Activated T-cell treated with anti-CD3 and anti-CD28 coated beads, Interleukin-2, amount 50 U/mL, for 72 hours (primary cell): ENCODE results near the gene ATP6AP1. TPM values are rescaled to one million over a fixed set of nuclear protein-coding genes. Genes with fewer than 3 reads are reported as not detected.

Experiments
- ATAC-seq, 2 donors: fragments of 150-1000 bp; cut with Tn5 transposase; replicated peaks in 1 of 2; 2 replicates each; pipeline ENCODE4 v1.10.0; 2021; ENCODE audit warnings: moderate library complexity in 2 of 2, mild to moderate bottlenecking in 1 of 2
- DNase-seq, 2 donors: peaks; one replicate each; pipeline ENCODE4 v3.0.0; 2021 to 2022; ENCODE audit warnings: mixed read lengths in 1 of 2
- H3K27ac Mint-ChIP-seq: one replicate; pipeline ENCODE4 v1.8.0; 2022; ENCODE audit warnings: mild to moderate bottlenecking, moderate library complexity, mixed read lengths
- H3K27me3 Mint-ChIP-seq: one replicate; pipeline ENCODE4 v1.8.0; 2022; ENCODE audit warnings: low read depth, mixed read lengths
- H3K36me3 Mint-ChIP-seq, 2 donors: one replicate each; pipeline ENCODE4 v1.8.0; 2022; ENCODE audit warnings: mixed read lengths in 2 of 2, mild to moderate bottlenecking in 1 of 2; ENCODE audit not compliant: insufficient read depth in 2 of 2
- H3K4me1 Mint-ChIP-seq: one replicate; pipeline ENCODE4 v1.8.0; 2022; ENCODE audit warnings: low read depth, mixed read lengths
- H3K4me3 Mint-ChIP-seq, 2 donors: one replicate each; pipeline ENCODE4 v1.8.0; 2022; ENCODE audit warnings: mild to moderate bottlenecking in 2 of 2, mixed read lengths in 2 of 2, moderate library complexity in 2 of 2
- H3K9me3 Mint-ChIP-seq, 2 donors: one replicate each; pipeline ENCODE4 v1.8.0; 2022; ENCODE audit warnings: mixed read lengths in 2 of 2
- total RNA-seq, 2 donors: library from RNA; stranded (reverse); gene quantifications; one replicate each; pipeline ENCODE4 v1.2.3, GENCODE V29; 2022

Gene ATP6AP1
- total RNA-seq, 2 donors from 2014 or later = 37.0 to 38.7 TPM

DNA sequence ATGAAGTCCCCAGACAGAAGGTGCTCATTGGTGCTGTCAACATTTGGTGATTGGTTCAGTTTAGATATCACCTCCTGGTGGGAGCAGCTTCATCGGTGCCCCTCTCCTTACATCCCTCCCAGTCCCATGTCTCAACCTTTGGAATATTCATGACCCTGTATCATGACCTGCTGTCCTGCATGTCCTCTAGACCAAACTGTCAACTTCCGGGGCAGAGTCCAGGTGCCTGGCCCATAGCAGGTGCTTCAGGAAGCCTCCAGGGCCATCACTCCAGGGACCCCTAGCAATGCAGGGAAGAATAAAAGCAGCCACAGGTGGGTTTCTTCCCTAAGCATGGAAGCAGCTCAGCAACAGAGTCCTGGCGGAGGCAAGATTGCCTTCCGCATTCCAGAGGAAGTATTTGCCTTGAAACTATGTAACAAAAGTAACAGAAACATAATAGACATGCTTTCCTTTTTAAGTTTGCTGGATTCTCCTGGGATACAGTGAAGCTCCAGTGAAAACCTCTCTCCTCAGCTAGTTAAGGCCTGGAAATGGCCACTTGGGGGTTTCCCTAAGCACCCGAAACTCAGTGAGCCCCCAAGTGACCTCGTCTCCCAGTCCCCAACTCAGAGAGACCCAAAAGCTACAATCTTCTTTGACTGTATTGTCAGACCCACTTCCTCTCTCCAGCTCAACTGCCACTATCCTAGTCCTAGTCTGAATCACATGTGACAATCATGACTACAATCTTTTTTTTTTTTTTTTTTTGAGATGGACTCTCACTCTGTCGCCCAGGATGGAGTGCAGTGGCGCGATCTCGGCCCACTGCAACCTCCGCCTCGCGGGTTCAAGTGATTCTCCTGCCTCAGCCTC is 1.3 kb upstream of the ATP6AP1 start:
- H3K27me3 Mint-ChIP-seq = peaks cover 6% of the 10 kb centered on the region

GRCh38 chrX:154429711-154430110 is 1.2 kb downstream of the ATP6AP1 start:
- H3K27ac Mint-ChIP-seq = peak overlapping the region; percentile 60

More for the DNA sequence above, 1.3 kb upstream of the ATP6AP1 start:
- DNase-seq (no peak), ATAC-seq (no peak)
- H3K4me3 Mint-ChIP-seq = peak overlapping the region; percentile 87 to 88
- no peaks in the 10 kb centered on the region for H3K9me3 Mint-ChIP-seq
- no peak overlapping the region for H3K27ac Mint-ChIP-seq
- H3K4me1 Mint-ChIP-seq = peaks cover 30% of the 10 kb centered on the region
- no peaks in the 10 kb centered on the region for H3K36me3 Mint-ChIP-seq

GRCh38 chrX:154430479-154430878 is 2.0 kb downstream of the ATP6AP1 start:
- Mint-ChIP-seq H3K36me3 (no peaks in the 10 kb centered on the region), H3K27me3 (no peaks in the 10 kb centered on the region), H3K27ac (peak overlapping the region; percentile 66), H3K9me3 (no peaks in the 10 kb centered on the region), H3K4me1 (peaks cover 30% of the 10 kb centered on the region), H3K4me3 (peak overlapping the region in 1 of 2 donors; percentile 33)
- DNase-seq = no peak
- ATAC-seq = no peak

More at GRCh38 chrX:154429711-154430110, 1.2 kb downstream of the ATP6AP1 start:
- H3K9me3 Mint-ChIP-seq = no peaks in the 10 kb centered on the region
- H3K4me1 Mint-ChIP-seq = peaks cover 30% of the 10 kb centered on the region
- ATAC-seq = no peak
- H3K27me3 Mint-ChIP-seq = no peaks in the 10 kb centered on the region
- H3K36me3 Mint-ChIP-seq = no peaks in the 10 kb centered on the region
- DNase-seq = no peak
- peak overlapping the region; percentile 87 to 88 for H3K4me3 Mint-ChIP-seq

DNA sequence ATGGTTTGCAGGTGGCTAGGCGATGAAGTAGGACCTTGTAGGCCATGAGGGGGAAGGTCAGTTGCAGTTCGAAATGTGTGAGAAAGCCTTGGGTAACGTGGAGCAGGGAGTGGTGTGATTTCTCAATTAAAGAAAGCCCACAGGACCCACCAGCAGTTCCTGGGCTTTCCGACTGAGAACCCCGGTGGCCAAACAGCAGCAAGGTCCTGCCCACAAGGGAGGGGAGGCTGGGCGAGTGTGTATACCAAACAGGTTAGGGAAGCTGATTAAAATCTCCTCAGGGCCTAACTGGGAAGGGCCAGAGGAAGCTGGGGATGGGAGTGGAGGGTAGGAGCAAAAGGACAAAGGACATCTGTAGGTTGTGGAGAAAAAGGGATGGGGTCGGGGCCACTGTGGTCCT is 2.4 kb downstream of the ATP6AP1 start:
- H3K4me1 Mint-ChIP-seq = peaks cover 31% of the 10 kb centered on the region
- H3K36me3 Mint-ChIP-seq = no peaks in the 10 kb centered on the region
- DNase-seq (no peak), ATAC-seq (no peak)
- no peaks in the 10 kb centered on the region for H3K9me3 Mint-ChIP-seq
- peak overlapping the region; percentile 66 for H3K27ac Mint-ChIP-seq
- H3K27me3 Mint-ChIP-seq = no peaks in the 10 kb centered on the region
- H3K4me3 Mint-ChIP-seq = peak overlapping the region in 1 of 2 donors; percentile 27

GRCh38 chrX:154431341-154431740 is 2.9 kb downstream of the ATP6AP1 start:
- peaks cover 35% of the 10 kb centered on the region for H3K4me1 Mint-ChIP-seq
- no peaks in the 10 kb centered on the region for H3K27me3 Mint-ChIP-seq
- ATAC-seq (no peak), DNase-seq (no peak)
- H3K27ac Mint-ChIP-seq = no peak overlapping the region
- H3K9me3 Mint-ChIP-seq = no peaks in the 10 kb centered on the region
- H3K4me3 Mint-ChIP-seq = no peak overlapping the region
- H3K36me3 Mint-ChIP-seq = no peaks in the 10 kb centered on the region

- Mint-ChIP-seq H3K4me3 (no peak overlapping the region), H3K9me3 (no peaks in the 10 kb centered on the region), H3K27ac (no peak overlapping the region), H3K36me3 (no peaks in the 10 kb centered on the region), H3K27me3 (no peaks in the 10 kb centered on the region), H3K4me1 (peaks cover 33% of the 10 kb centered on the region)
- no peak for ATAC-seq
- DNase-seq = no peak
These were observed 3.7 kb downstream of the ATP6AP1 start for GRCh38 chrX:154432210-154432609.

DNA sequence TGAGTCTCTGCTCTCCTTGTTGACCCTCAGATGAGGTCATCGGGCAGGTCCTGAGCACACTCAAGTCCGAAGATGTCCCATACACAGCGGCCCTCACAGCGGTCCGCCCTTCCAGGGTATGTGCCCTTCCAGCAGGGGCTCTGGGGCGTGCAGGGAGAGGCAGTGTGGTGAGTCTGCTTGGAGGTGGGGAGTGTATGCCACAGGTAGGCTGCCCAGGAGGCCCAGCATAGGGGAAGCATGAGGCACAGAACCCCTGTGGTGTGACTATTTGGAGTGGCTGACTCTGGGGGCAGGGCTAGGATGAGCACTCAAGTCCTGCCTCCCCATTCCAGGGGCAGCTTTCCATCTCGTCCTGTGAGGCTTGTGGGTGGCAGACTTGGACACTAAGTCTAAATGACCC is 5.1 kb downstream of the ATP6AP1 start:
- H3K36me3 Mint-ChIP-seq = peaks cover 3 to 9% of the 10 kb centered on the region in 2 donors
- no peaks in the 10 kb centered on the region for H3K9me3 Mint-ChIP-seq
- H3K27me3 Mint-ChIP-seq = no peaks in the 10 kb centered on the region
- ATAC-seq = no peak
- no peak for DNase-seq
- peaks cover 29% of the 10 kb centered on the region for H3K4me1 Mint-ChIP-seq
- H3K27ac Mint-ChIP-seq = no peak overlapping the region
- no peak overlapping the region for H3K4me3 Mint-ChIP-seq

DNA sequence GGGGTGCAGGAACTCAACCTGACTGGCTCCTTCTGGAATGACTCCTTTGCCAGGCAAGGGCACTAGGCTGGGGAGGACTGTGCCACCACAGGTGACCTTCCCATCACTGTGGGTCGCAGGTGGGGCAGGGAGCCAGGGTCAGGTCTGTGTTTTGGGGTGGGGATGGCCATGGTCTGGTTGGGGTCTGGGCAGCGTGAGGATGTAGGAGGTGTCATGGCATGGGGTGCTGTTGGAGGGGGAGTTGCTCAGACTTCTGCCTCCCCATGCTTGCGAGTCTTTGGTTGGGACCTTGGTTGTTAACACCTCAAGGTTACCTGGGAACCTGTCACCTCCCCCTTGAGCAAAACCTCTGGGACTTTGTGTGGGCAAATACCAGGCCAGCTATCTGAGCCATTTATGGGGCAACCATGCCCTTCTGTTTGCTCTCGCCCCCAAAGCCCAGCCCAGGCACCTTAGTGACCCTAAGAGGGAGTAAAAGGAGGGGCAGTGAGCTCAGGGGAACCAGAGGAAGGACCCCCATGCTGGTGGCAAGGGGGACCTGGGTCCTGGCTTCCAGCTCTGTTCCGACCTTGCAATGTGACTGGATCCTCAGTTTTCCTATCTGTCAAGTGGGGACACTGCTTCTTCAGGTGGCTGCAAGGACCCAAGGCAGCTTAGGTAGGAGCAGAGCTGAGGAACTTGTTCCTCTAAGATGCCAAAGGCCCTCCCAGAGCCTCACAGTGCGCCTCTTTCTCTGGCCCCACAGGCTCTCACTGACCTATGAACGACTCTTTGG is 6.1 kb downstream of the ATP6AP1 start:
- H3K36me3 Mint-ChIP-seq = peaks cover 3 to 9% of the 10 kb centered on the region in 2 donors
- H3K4me3 Mint-ChIP-seq = no peak overlapping the region
- no peak overlapping the region for H3K27ac Mint-ChIP-seq
- no peaks in the 10 kb centered on the region for H3K27me3 Mint-ChIP-seq
- H3K4me1 Mint-ChIP-seq = peaks cover 24% of the 10 kb centered on the region
- ATAC-seq (no peak), DNase-seq (no peak)
- no peaks in the 10 kb centered on the region for H3K9me3 Mint-ChIP-seq

- Mint-ChIP-seq H3K9me3 (no peaks in the 10 kb centered on the region), H3K36me3 (peaks cover 3 to 9% of the 10 kb centered on the region in 2 donors), H3K27ac (no peak overlapping the region), H3K27me3 (no peaks in the 10 kb centered on the region), H3K4me3 (no peak overlapping the region), H3K4me1 (peaks cover 21% of the 10 kb centered on the region)
- ATAC-seq (no peak), DNase-seq (no peak)
These were observed 6.8 kb downstream of the ATP6AP1 start for GRCh38 chrX:154435171-154435733.

GRCh38 chrX:154436374-154436982 is 8.0 kb downstream of the ATP6AP1 start:
- peak; percentile 57 to 63 for DNase-seq
- Mint-ChIP-seq H3K27me3 (no peaks in the 10 kb centered on the region), H3K4me3 (peak overlapping the region; percentile 81 to 83), H3K4me1 (peaks cover 14% of the 10 kb centered on the region), H3K36me3 (peaks cover 3 to 9% of the 10 kb centered on the region in 2 donors), H3K27ac (peak overlapping the region; percentile 88), H3K9me3 (no peaks in the 10 kb centered on the region)
- ATAC-seq = peak; percentile 78 to 79

DNA sequence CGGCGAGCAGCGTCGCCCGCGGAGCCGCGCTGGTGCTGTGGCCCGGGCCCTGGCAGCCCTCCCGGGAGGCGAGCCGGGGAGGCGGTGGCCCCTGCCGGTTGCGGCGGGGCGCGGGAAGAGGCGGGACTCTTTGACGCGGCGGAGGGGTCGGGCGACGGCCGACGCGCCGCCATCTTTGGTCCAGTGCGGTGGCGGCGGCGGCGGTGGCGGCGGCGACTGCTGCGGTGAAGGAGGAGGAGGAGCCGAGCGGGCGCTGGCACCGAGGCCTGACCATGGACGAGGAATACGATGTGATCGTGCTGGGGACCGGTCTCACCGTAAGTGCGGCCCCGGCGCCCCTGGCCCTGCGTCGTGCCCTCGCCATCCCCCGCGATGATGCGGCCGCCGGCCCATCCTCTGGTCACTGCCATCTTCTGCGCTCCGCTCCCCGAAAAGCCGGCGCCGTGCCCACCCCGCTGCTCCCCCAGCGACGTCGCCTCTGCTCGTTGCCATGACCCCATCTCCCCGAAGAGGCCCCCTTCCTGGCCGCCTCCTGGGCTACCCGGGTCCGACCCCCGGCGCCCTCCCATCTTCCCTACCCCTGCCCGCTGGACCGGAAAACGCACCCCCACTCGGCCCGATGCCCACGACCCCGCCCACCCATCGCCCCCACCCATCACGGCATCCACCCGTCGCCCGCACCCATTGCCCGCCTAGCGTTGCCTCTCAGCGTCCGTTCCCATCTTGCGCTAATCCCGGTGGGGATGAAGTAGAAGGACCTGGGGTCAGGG is 8.7 kb downstream of the ATP6AP1 start, which contains the start of gene GDI1:
Gene GDI1, plus strand, starts transcription at position 172 of the 770 bp plus-strand sequence. Its CDS starts 101 bp downstream, at position 273.
- ATAC-seq = peak; percentile 72 to 73
- no peaks in the 10 kb centered on the region for H3K9me3 Mint-ChIP-seq
- peaks cover 3 to 10% of the 10 kb centered on the region in 2 donors for H3K36me3 Mint-ChIP-seq

More for the DNA sequence above, 8.7 kb downstream of the ATP6AP1 start, which contains the start of gene GDI1:
- Mint-ChIP-seq H3K4me3 (peak within 1 kb of the TSS; percentile 87 to 89), H3K4me1 (peaks cover 14% of the 10 kb centered on the region), H3K27ac (peak within 1 kb of the TSS; percentile 90), H3K27me3 (no peaks in the 10 kb centered on the region)
- peak; percentile 63 to 75 for DNase-seq
